ENCODE results near the gene CCDC24. TPM values are rescaled to one million over a fixed set of nuclear protein-coding genes. Genes with fewer than 3 reads are reported as not detected.
A peak's percentile ranks its signal among the peaks of the same experiment; 100 is the strongest.

CCDC24 gene
- total and polyA plus RNA-seq, 9 of the 15 experiments (the other 6 are each of a cell fraction or from before 2014, with no cell fraction given), result 0.31 to 4.5 (median 1.5) TPM

GRCh38 chr1:43979261-43979527, 12.2 kb upstream of the CCDC24 start (continued):
- TF ChIP-seq ZNF318 (IDR thresholded peaks at IDR 0.05; ENCODE audit: borderline replicate concordance in 1 of 2, low read depth in 1 of 2), result no peak
- no peak for TF ChIP-seq ZNF584 (CRISPR knock-in tag; IDR thresholded peaks at IDR 0.05; ENCODE audit: low read depth)
- TF ChIP-seq NFIX (CRISPR knock-in tag; IDR thresholded peaks at IDR 0.05; ENCODE audit: low read depth), result no peak
- no peak for TF ChIP-seq CAMTA2 (CRISPR knock-in tag; conservative IDR thresholded peaks at IDR 0.05)
- 0 out of 2 replicates have a peak, but pooled peaks have one; percentile 34 for TF ChIP-seq CXXC5 (CRISPR knock-in tag; IDR thresholded peaks at IDR 0.05)
- TF ChIP-seq FOXA3 (CRISPR knock-in tag; conservative IDR thresholded peaks at IDR 0.05 in 1 of 2, IDR thresholded peaks at IDR 0.05 in 1 of 2), result no peak
- no peak for TF ChIP-seq BCL6 (CRISPR knock-in tag; IDR thresholded peaks at IDR 0.05)
- no peak for TF ChIP-seq ZNF217 (CRISPR knock-in tag; IDR thresholded peaks at IDR 0.05)
- TF ChIP-seq NFRKB (IDR thresholded peaks at IDR 0.05; ENCODE audit: low read depth), result no peak
- no peak for TF ChIP-seq TCF15 (CRISPR knock-in tag; IDR thresholded peaks at IDR 0.05)
- no peak for TF ChIP-seq CBX8 (IDR thresholded peaks at IDR 0.05; ENCODE audit: borderline replicate concordance, extremely low read depth, low read depth, low read length, poor library complexity, severe bottlenecking)
- no peak for TF ChIP-seq ZNF75A (CRISPR knock-in tag; IDR thresholded peaks at IDR 0.05)
- TF ChIP-seq CTCF (IDR thresholded peaks at IDR 0.05 in 2 of 3, conservative IDR thresholded peaks at IDR 0.05 in 1 of 3; ENCODE audit: insufficient read depth in 2 of 3, low read depth in 1 of 3, low read length in 3 of 3), result no peak
- no peak for TF ChIP-seq MECOM (CRISPR knock-in tag; IDR thresholded peaks at IDR 0.05)
- no peak for TF ChIP-seq ZNF518B (CRISPR knock-in tag; IDR thresholded peaks at IDR 0.05)
